Activated CD4-positive, alpha-beta T cell treated with anti-CD3 and anti-CD28 coated beads for 36 hours (primary cell): ENCODE measurements around the gene BGN. TPM values are rescaled to one million over a fixed set of nuclear protein-coding genes. Genes with fewer than 3 reads are reported as not detected.

Source experiments
- ATAC-seq: fragments of 200-7000 bp; cut with Tn5 transposase; one replicate; pipeline ENCODE4 v1.10.0; 2021; ENCODE audit warnings: mild to moderate bottlenecking, moderate library complexity
- CTCF ChIA-PET: fragments of 350-600 bp; sonication (Branson Sonifier 250); formaldehyde crosslinking; loops from one replicate; lab custom pipeline; 2021; ENCODE audit warnings: antibody characterized with exemption; lab: Charles Lee
- POLR2A ChIA-PET: fragments of 350-600 bp; sonication (Branson Sonifier 250); formaldehyde crosslinking; loops from one replicate; lab custom pipeline; 2021; ENCODE audit warnings: antibody characterized with exemption, inconsistent platforms; lab: Charles Lee
- DNase-seq: peaks from one replicate; pipeline ENCODE4 v3.0.0-alpha.2; 2020
- H3K27ac Mint-ChIP-seq: one replicate; pipeline ENCODE4 v1.8.0; 2021; ENCODE audit warnings: mixed read lengths
- H3K27me3 Mint-ChIP-seq: one replicate; pipeline ENCODE4 v1.8.0; 2021; ENCODE audit warnings: mixed read lengths
- H3K36me3 Mint-ChIP-seq: one replicate; pipeline ENCODE4 v1.8.0; 2021; ENCODE audit warnings: low read depth, mixed read lengths
- H3K4me1 Mint-ChIP-seq: one replicate; pipeline ENCODE4 v1.8.0; 2021; ENCODE audit warnings: mixed read lengths
- H3K4me3 Mint-ChIP-seq: one replicate; pipeline ENCODE4 v1.8.0; 2021; ENCODE audit warnings: mild to moderate bottlenecking, moderate library complexity, mixed read lengths
- H3K9me3 Mint-ChIP-seq: one replicate; pipeline ENCODE4 v1.8.0; 2021; ENCODE audit warnings: low read depth, mixed read lengths
- intact Hi-C, 2 experiments: fragments of 100-400 bp; cut with DNase I in 1 of 2; cut with micrococcal nuclease in 1 of 2; formaldehyde crosslinking; loops; one replicate each; pipeline versions ENCODE4 v1.14.2 to v1.15.1; 2022 to 2024; cut with DNase I, micrococcal nuclease
- total RNA-seq, 2 experiments: library from RNA; stranded (reverse); gene quantifications; one replicate each; pipeline ENCODE4 v1.2.3, GENCODE V29; 2021

The BGN gene
- total RNA-seq, 2 experiments from 2014 or later: not detected

- Mint-ChIP-seq H3K4me3 (no peak overlapping the region), H3K9me3 (no peaks in the 10 kb centered on the region), H3K27me3 (peaks cover 9% of the 10 kb centered on the region), H3K4me1 (peaks cover under 1% of the 10 kb centered on the region), H3K36me3 (no peaks in the 10 kb centered on the region), H3K27ac (no peak overlapping the region)
- DNase-seq (no peak), ATAC-seq (no peak)
- POLR2A ChIA-PET: interaction anchor here (0.7 kb wide), 1 partner anchor 412 kb away, joined by 3 read pairs; no protein-coding TSS in a partner anchor
- CTCF ChIA-PET: no interaction called here
- intact Hi-C loops: no loop called here
Observed at GRCh38 chrX:153513265-153513664, 18.5 kb downstream of the BGN start.

- CTCF ChIA-PET: interaction anchor here (0.8 to 1.8 kb wide), 2 partner anchors 42 to 482 kb away, joined by 4 to 7 read pairs; no protein-coding TSS in a partner anchor
- H3K4me1 Mint-ChIP-seq: peaks cover 3% of the 10 kb centered on the region
- POLR2A ChIA-PET: no interaction called here
- H3K9me3 Mint-ChIP-seq: no peaks in the 10 kb centered on the region
- H3K4me3 Mint-ChIP-seq: no peak overlapping the region
- no peak overlapping the region for H3K27ac Mint-ChIP-seq
- peaks cover 13% of the 10 kb centered on the region for H3K27me3 Mint-ChIP-seq
- intact Hi-C loops: no loop called here
- no peak for DNase-seq
- no peaks in the 10 kb centered on the region for H3K36me3 Mint-ChIP-seq
- ATAC-seq: no peak
Observed at GRCh38 chrX:153514259-153514658, 19.5 kb downstream of the BGN start.

DNA sequence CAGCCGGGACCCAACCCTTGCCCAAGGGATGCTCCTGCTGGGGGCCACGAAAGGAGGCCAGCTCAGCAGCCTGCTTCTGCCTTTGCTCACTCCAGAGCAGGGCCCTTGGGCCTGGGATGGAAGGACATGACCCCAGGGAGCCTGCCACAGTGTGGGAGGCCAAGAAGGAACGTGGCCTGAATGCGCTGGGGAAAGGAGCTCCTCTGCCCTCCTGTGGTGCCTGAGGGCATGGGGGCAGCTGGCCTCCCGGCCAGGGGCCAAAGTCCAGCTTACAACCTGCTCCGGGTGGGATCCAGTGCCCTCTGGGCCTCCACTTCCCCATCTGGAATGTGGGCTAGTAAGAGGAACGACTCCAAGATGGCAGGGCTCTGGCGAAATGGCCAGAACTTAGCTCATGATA lies 20.7 kb downstream of the BGN start:
- peaks cover 14% of the 10 kb centered on the region for H3K27me3 Mint-ChIP-seq
- ATAC-seq (no peak), DNase-seq (no peak)
- H3K4me1 Mint-ChIP-seq: peaks cover 3% of the 10 kb centered on the region
- no peak overlapping the region for H3K4me3 Mint-ChIP-seq
- intact Hi-C loops: no loop called here
- no peaks in the 10 kb centered on the region for H3K36me3 Mint-ChIP-seq
- no peak overlapping the region for H3K27ac Mint-ChIP-seq
- ChIA-PET CTCF (interaction anchor here (0.8 to 1.8 kb wide), 4 partner anchors 8 to 147 kb away, joined by 3 to 7 read pairs (median 5); no protein-coding TSS in a partner anchor), POLR2A (no interaction called here)
- no peaks in the 10 kb centered on the region for H3K9me3 Mint-ChIP-seq

GRCh38 chrX:153516073-153516472 lies 21.3 kb downstream of the BGN start:
- Mint-ChIP-seq H3K27me3 (peaks cover 14% of the 10 kb centered on the region), H3K27ac (no peak overlapping the region), H3K36me3 (no peaks in the 10 kb centered on the region), H3K4me1 (peaks cover 3% of the 10 kb centered on the region), H3K4me3 (no peak overlapping the region), H3K9me3 (no peaks in the 10 kb centered on the region)
- ATAC-seq (no peak), DNase-seq (no peak)
- ChIA-PET CTCF (interaction anchor here (0.8 to 1.8 kb wide), 3 partner anchors 9 to 44 kb away, joined by 4 to 7 read pairs (median 6); no protein-coding TSS in a partner anchor), POLR2A (no interaction called here)
- intact Hi-C loops: no loop called here

DNA sequence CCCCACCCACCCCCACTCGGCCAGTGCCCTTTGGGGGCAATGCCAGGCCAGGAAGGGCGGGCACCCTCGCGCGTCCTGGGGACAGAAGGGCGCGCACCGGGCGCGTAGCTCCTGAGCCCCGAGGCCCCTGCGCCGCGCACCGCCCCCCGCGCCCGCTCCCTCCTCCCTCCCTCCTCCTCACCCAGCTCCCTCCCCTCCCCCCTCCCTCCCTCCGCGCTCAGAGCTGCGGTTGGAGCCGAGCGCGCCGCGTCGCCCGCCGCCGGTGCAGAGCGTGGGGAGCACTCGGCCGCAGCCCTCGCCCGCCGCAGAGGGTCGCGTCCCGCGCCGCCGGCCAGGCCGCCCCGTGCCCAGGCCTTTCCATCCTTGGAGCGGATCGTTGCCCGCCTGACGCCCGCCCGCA lies 22.6 kb downstream of the BGN start, which contains the start of gene ATP2B3:
ATP2B3 (plus strand) TSS at position 220 of the 400 bp plus-strand sequence. CDS start 18,606 bp downstream, outside the sequence.
- CTCF ChIA-PET: no interaction called here
- Mint-ChIP-seq H3K27ac (no peak within 1 kb of the TSS), H3K4me1 (peaks cover 3% of the 10 kb centered on the region), H3K9me3 (no peaks in the 10 kb centered on the region), H3K36me3 (no peaks in the 10 kb centered on the region), H3K4me3 (no peak within 1 kb of the TSS), H3K27me3 (peaks cover 14% of the 10 kb centered on the region)
- DNase-seq (no peak), ATAC-seq (no peak)
- intact Hi-C loops: no loop called here
- POLR2A ChIA-PET: no interaction called here

DNA sequence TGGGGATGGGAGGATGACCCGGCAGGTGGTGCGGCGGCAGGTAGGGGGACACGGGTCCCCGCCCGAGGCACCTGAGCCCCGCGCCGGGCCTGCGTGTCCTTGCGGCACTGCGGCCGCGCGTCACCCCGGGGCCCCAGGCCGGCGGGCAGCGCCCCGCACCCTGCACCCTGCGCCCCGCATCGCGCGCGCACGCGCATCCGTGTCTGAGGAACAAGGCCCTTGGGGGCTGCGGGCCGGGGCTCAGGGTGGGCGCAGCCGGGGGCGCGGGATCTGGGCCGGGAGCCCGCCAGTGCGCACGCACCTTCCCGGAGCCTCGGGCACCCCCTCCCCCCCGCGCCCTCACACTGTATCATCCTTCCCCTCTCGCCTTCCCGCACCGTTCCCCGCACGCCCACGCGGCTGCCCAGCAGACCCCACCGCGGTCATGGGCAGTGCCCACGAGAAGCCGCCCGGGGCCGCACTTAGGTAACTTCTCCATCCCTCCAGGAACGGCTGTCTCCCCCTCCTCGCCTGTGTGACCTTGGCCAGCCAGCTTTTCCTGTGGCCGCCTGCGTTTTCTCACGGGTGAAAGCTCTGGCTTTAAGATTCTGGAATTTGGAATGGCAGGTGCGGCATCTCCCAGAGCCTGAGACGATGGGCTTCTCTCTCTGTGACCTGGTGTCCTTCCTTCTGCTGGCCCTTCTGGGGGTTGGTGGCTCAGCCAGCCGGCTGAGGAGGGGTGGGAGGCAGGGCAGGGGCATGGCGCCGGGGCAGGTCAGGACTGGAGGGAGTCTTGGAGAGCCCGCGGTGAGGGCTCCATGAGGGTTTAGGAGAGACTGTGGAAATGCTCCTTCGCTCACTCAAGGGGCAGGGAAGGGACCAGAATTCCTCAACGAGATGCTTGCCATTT lies 23.4 kb downstream of the BGN start:
- intact Hi-C loops: no loop called here
- Mint-ChIP-seq H3K9me3 (no peaks in the 10 kb centered on the region), H3K27me3 (peaks cover 14% of the 10 kb centered on the region), H3K4me1 (peaks cover 3% of the 10 kb centered on the region), H3K36me3 (no peaks in the 10 kb centered on the region), H3K27ac (no peak overlapping the region), H3K4me3 (no peak overlapping the region)
- POLR2A ChIA-PET: no interaction called here
- no peak for DNase-seq
- no peak for ATAC-seq
- CTCF ChIA-PET: no interaction called here

- intact Hi-C loops: no loop called here
- Mint-ChIP-seq H3K27ac (no peak overlapping the region), H3K4me3 (no peak overlapping the region), H3K27me3 (peaks cover 14% of the 10 kb centered on the region), H3K36me3 (no peaks in the 10 kb centered on the region), H3K4me1 (peaks cover 3% of the 10 kb centered on the region), H3K9me3 (no peaks in the 10 kb centered on the region)
- ChIA-PET POLR2A (no interaction called here), CTCF (no interaction called here)
- ATAC-seq: no peak
- no peak for DNase-seq
Observed at GRCh38 chrX:153519569-153520286, 24.9 kb downstream of the BGN start.

DNA sequence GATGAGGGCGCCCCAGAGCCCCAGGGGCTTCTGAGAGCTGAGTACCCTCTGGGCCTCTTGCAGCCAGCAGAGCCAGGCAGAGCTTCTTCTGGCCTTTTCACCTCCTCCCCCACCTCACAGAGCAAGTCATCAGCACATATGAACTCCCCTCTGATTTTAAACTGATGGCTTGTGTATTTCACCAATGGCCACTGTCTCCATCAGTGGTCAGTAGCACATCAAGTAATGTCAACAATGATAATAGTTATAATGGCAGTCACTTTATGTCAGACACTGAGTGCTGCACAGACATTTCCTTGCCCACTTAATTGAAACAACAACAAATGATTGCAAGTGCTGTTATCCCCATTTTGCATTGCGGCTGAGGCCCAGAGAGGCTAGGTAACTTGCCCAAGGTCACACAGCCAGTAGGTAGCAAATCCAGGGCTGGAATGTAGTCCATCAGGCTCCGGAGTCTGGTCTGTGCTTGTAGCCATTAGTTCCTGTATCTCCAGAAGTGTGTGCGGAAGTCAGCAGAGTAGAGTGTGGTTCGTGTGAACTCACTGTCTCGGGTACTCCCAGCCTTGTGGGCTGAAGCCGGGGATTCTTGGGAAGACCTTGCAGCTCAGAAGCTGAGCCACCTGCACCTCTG lies 25.6 kb downstream of the BGN start:
- intact Hi-C loops: no loop called here
- Mint-ChIP-seq H3K9me3 (no peaks in the 10 kb centered on the region), H3K27ac (no peak overlapping the region), H3K4me3 (no peak overlapping the region), H3K27me3 (peaks cover 14% of the 10 kb centered on the region), H3K4me1 (peaks cover 3% of the 10 kb centered on the region), H3K36me3 (no peaks in the 10 kb centered on the region)
- no peak for DNase-seq
- no peak for ATAC-seq
- ChIA-PET CTCF (interaction anchor here (0.7 to 0.8 kb wide), 2 partner anchors 13 to 132 kb away, joined by 4 read pairs; no protein-coding TSS in a partner anchor), POLR2A (no interaction called here)

DNA sequence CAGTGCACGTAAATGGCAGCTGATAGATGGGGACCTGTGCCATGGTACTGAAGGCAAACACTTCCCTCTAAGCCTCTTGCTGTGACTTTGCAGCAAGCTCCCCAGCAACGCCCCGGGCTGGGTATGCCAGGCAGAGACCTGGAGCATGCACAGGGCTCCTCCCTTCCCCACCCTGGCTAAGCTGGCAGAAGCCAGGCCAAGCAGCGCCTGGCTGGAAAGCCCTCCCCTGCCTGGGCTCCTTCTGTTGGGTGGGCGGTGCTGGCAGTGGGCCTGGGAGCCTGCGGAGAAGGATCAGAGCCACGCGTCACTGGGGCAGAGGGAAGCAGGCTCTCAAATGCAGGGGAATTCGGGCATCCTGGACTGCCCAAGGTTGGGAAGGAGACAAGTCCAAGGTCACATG lies 26.3 kb downstream of the BGN start:
- intact Hi-C loops: no loop called here
- CTCF ChIA-PET: interaction anchor here (0.7 to 0.8 kb wide), 2 partner anchors 14 to 131 kb away, joined by 4 read pairs; no protein-coding TSS in a partner anchor
- Mint-ChIP-seq H3K27me3 (peaks cover 10% of the 10 kb centered on the region), H3K4me1 (peaks cover 3% of the 10 kb centered on the region), H3K4me3 (no peak overlapping the region), H3K9me3 (no peaks in the 10 kb centered on the region), H3K36me3 (no peaks in the 10 kb centered on the region), H3K27ac (no peak overlapping the region)
- DNase-seq (no peak), ATAC-seq (no peak)
- POLR2A ChIA-PET: no interaction called here

GRCh38 chrX:153522259-153522658 lies 27.5 kb downstream of the BGN start:
- CTCF ChIA-PET: no interaction called here
- no peaks in the 10 kb centered on the region for H3K36me3 Mint-ChIP-seq
- no peak overlapping the region for H3K27ac Mint-ChIP-seq
- H3K4me1 Mint-ChIP-seq: peaks cover 3% of the 10 kb centered on the region
- POLR2A ChIA-PET: no interaction called here
- intact Hi-C loops: no loop called here
- no peak for DNase-seq
- H3K4me3 Mint-ChIP-seq: no peak overlapping the region
- ATAC-seq: no peak
- H3K27me3 Mint-ChIP-seq: peaks cover 6% of the 10 kb centered on the region
- H3K9me3 Mint-ChIP-seq: no peaks in the 10 kb centered on the region

DNA sequence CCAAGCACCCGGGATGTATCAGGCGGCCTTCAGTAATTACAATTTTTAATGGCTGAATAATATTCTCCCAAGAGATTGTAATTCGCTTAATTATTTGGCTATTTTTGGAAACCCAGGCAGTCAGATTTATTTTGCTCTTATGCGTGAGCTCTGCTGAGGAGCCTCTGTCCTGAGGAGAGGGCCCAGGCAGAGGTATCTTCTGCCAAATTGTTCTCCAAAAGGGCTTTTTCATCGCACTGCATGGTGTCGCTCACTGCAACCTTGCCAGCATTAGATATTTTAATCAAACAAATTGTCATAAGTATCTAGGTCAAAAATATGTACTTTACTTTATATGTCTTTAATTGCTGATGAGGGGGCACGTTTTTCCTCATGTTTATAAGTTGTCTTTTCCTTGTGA lies 28.5 kb downstream of the BGN start:
- intact Hi-C loops: no loop called here
- no peaks in the 10 kb centered on the region for H3K36me3 Mint-ChIP-seq
- ATAC-seq (no peak), DNase-seq (no peak)
- ChIA-PET POLR2A (no interaction called here), CTCF (interaction anchor here (1.0 kb wide), 1 partner anchor 10 kb away, joined by 3 read pairs; no protein-coding TSS in a partner anchor)
- H3K4me3 Mint-ChIP-seq: no peak overlapping the region
- H3K4me1 Mint-ChIP-seq: peaks cover 2% of the 10 kb centered on the region
- H3K27ac Mint-ChIP-seq: no peak overlapping the region
- peaks cover 5% of the 10 kb centered on the region for H3K27me3 Mint-ChIP-seq
- H3K9me3 Mint-ChIP-seq: no peaks in the 10 kb centered on the region
